Mucosa of stomach (tissue), 1 donor: Measurements from ENCODE around the gene SGK1.
"Not testable (repeated sequence)": the region's sequence is repeated elsewhere in the genome, so short reads cannot be mapped to it uniquely, and the experiment has no call there.

Source experiments
- H3K27me3 ChIP-seq: one replicate; pipeline ENCODE4 v1.7.0; 2013; ENCODE audit warnings: mild to moderate bottlenecking, low read length; ENCODE audit not compliant: control insufficient read depth, insufficient read depth
- H3K36me3 ChIP-seq: one replicate; pipeline ENCODE4 v1.7.0; 2013; ENCODE audit warnings: low read length; ENCODE audit not compliant: control insufficient read depth, insufficient read depth
- H3K4me1 ChIP-seq: one replicate; pipeline ENCODE4 v1.7.0; 2013; ENCODE audit warnings: mild to moderate bottlenecking, low read length; ENCODE audit not compliant: control insufficient read depth, insufficient read depth
- H3K4me3 ChIP-seq: one replicate; pipeline ENCODE4 v1.7.0; 2013; ENCODE audit warnings: low read length
- H3K9ac ChIP-seq: one replicate; pipeline ENCODE4 v1.7.0; 2013; ENCODE audit warnings: mild to moderate bottlenecking, low read length, moderate library complexity
- H3K9me3 ChIP-seq: one replicate; pipeline ENCODE4 v1.7.0; 2013; ENCODE audit warnings: mild to moderate bottlenecking, low read length, moderate library complexity; ENCODE audit not compliant: control insufficient read depth
- donor health status: Pancreatic carcinoma.

SGK1 gene

DNA sequence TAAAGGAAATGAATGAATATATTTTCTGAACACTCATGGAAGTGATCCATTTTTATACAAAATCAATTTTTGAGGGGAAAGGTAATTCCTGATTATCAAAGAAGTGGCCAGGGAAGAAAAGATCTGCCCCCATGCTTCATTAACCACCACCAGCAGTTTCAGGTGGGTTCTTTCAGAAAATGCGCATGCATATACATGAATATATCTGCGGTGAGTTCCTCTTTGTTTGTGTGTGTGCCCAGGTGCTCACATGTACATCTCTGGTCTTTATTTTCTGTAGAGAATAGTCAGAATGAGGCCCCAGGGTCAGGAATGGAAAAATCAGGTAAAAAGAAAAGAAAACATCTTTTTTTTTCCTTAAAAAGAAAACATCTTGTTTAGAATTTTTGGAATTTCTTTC is 88.4 kb downstream of the SGK1 start:
- H3K9ac ChIP-seq: no peak overlapping the region
- no peaks in the 10 kb centered on the region for H3K27me3 ChIP-seq
- H3K4me3 ChIP-seq: no peak overlapping the region
- no peaks in the 10 kb centered on the region for H3K4me1 ChIP-seq
- no peaks in the 10 kb centered on the region for H3K36me3 ChIP-seq
- no peaks in the 10 kb centered on the region for H3K9me3 ChIP-seq

DNA sequence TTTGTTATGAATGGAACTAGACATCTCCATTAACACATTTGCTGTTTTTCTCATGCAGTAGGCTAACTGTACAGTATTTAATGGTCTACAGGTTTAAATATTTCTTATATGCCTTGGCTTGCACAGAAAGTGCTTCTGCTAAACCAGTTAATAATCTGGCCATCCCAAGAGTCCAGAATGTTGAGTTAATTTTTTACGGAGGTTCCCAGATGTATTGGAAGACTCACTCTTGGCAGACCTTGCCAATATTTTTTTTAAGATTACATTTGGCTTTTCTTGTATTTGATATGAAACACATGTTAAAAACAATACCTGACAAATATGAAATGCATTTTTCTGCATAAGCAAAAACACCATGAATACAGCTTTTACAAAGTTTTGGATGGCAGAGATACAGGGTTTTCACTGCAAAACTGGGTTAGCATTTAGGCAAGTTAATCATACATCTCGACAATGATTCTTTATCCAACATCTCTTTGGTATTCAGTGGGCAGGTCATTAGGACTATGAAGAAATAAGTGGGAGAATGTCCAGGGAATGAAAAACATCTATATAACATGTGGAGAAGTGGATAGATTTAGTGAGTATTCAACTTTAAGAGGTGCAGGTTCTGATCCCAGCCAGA is 94.0 kb downstream of the SGK1 start:
- Histone ChIP-seq H3K27me3 (no peaks in the 10 kb centered on the region), H3K36me3 (no peaks in the 10 kb centered on the region), H3K9me3 (no peaks in the 10 kb centered on the region), H3K4me1 (no peaks in the 10 kb centered on the region), H3K4me3 (no peak overlapping the region), H3K9ac (no peak overlapping the region)

- H3K4me1 ChIP-seq: no peaks in the 10 kb centered on the region
- no peaks in the 10 kb centered on the region for H3K27me3 ChIP-seq
- H3K9ac ChIP-seq: no peak overlapping the region
- H3K9me3 ChIP-seq: no peaks in the 10 kb centered on the region
- H3K36me3 ChIP-seq: no peaks in the 10 kb centered on the region
- no peak overlapping the region for H3K4me3 ChIP-seq
Observed at GRCh38 chr6:134221250-134221649, 96.7 kb downstream of the SGK1 start.

DNA sequence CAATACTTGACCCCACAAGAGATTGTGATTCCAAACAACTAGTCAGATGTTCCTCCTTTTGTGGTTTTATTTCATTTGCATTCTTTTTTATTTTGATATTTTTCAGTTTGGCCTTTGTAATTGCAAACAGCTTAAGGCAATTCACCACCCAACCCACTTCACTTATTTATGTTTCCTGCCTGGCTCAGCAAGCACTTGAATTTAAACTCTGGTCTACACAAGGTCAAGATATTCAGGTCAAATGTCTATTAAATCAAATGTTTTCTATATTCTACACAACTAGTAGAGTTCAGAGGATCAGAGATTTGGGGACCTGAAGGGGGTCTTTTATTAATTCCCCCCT is 100.1 kb downstream of the SGK1 start:
- Histone ChIP-seq H3K9ac (no peak overlapping the region), H3K9me3 (no peaks in the 10 kb centered on the region), H3K27me3 (no peaks in the 10 kb centered on the region), H3K36me3 (no peaks in the 10 kb centered on the region), H3K4me3 (no peak overlapping the region), H3K4me1 (no peaks in the 10 kb centered on the region)

GRCh38 chr6:134217105-134217797 is 100.7 kb downstream of the SGK1 start:
- H3K27me3 ChIP-seq: no peaks in the 10 kb centered on the region
- no peaks in the 10 kb centered on the region for H3K4me1 ChIP-seq
- no peaks in the 10 kb centered on the region for H3K9me3 ChIP-seq
- no peak overlapping the region for H3K4me3 ChIP-seq
- no peaks in the 10 kb centered on the region for H3K36me3 ChIP-seq
- H3K9ac ChIP-seq: no peak overlapping the region

DNA sequence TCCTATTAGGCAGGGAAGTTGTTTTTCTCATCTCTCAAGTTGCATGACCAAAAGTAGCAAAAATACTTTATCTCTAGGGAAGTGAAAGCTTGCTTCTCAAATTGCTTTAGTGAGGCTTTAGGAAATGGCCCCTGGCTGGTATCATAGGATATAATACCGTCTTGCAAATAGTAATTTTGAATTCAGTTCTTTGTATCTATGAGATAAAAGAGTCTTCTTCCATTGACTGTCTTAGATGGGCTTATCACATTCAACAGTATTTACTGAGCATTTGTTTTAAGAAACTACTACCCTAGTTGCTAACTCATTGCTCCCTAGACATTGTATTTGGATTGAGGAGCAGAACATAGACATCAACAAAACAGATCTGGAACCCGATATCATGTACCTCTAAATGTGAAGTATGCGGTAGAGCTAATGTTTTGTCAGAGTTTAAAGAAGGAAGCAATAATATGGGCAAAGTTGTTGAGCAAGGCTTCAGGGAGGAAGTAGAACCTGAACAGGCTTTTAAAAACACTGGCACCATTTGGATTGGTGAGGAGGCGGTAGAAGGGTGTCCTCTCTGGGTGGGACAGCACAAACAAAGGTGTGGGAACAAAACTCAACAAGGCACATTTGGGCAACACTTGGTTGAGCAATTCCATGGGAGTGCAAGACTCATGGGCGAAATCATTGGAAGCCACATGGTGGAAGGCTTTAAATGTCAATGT is 101.5 kb downstream of the SGK1 start:
- no peaks in the 10 kb centered on the region for H3K4me1 ChIP-seq
- no peaks in the 10 kb centered on the region for H3K9me3 ChIP-seq
- no peak overlapping the region for H3K9ac ChIP-seq
- H3K36me3 ChIP-seq: no peaks in the 10 kb centered on the region
- no peak overlapping the region for H3K4me3 ChIP-seq
- no peaks in the 10 kb centered on the region for H3K27me3 ChIP-seq

GRCh38 chr6:134213410-134213809 is 104.5 kb downstream of the SGK1 start:
- not testable (repeated sequence) for H3K9me3 ChIP-seq

DNA sequence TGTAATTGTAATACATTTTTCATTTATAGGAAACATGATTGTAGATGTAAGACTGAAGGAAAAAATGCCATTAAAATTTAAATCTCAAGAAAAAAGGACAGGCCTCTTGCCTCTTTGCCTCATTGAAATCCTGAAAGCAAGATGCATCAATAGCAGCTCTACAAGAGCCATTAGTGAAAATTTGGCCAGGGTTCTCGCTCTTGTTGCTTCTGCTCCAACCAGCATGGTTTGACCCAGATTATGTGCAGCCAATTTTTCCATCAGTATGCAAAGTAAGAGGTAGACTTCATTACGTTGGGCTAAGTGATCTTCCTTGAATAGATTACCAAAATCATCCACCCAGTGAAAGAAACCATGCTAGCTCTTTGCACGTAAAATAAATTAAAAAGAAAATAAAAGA is 106.6 kb downstream of the SGK1 start:
- no peaks in the 10 kb centered on the region for H3K9me3 ChIP-seq
- no peaks in the 10 kb centered on the region for H3K27me3 ChIP-seq
- H3K4me3 ChIP-seq: no peak overlapping the region
- no peaks in the 10 kb centered on the region for H3K4me1 ChIP-seq
- no peak overlapping the region for H3K9ac ChIP-seq
- no peaks in the 10 kb centered on the region for H3K36me3 ChIP-seq

More at GRCh38 chr6:134213410-134213809, 104.5 kb downstream of the SGK1 start:
- H3K27me3 ChIP-seq, H3K36me3 ChIP-seq, H3K9ac ChIP-seq, H3K4me3 ChIP-seq, H3K4me1 ChIP-seq: not testable (repeated sequence)

DNA sequence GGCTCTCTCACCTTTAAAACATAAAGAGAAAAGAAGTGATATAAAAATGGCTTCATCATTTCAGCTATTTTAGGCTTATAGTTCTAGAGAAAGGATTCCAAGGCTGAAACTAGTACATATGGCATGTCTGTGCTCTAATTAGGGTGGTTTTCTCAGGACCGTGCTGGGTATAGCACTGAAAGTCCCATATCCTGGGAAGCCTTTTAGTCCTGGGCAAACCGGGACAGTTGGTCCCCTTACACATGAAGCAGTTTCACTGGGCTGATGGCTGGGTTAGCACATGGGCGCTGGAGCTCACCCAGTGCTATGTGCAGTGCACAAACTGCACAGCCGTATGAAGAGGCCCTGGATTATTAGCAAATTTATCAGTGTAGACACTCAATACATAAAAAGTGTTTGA is 110.5 kb downstream of the SGK1 start:
- Histone ChIP-seq H3K36me3 (no peaks in the 10 kb centered on the region), H3K4me1 (no peaks in the 10 kb centered on the region), H3K9me3 (no peaks in the 10 kb centered on the region), H3K27me3 (no peaks in the 10 kb centered on the region), H3K4me3 (no peak overlapping the region), H3K9ac (no peak overlapping the region)

DNA sequence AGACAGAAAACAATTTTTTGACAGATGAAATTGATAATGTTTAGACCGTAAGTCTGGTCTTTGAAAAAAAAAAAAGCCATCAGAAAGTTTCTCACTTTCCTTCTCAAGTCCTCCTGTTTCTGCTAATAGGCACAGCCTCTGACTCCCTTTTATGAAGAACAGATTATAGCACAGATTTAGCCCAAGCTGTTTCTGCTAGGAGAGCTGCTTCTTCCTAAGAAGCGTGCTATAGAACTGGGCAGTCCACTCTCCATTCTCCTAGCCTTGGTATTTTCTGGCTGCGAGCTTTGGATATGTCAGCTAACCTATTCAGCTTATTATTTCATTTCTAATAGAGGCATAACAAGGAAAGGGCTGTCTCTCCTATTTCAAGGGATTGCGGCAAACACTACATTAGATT is 112.5 kb downstream of the SGK1 start:
- no peaks in the 10 kb centered on the region for H3K4me1 ChIP-seq
- H3K36me3 ChIP-seq: no peaks in the 10 kb centered on the region
- no peak overlapping the region for H3K9ac ChIP-seq
- H3K9me3 ChIP-seq: no peaks in the 10 kb centered on the region
- no peak overlapping the region for H3K4me3 ChIP-seq
- no peaks in the 10 kb centered on the region for H3K27me3 ChIP-seq

DNA sequence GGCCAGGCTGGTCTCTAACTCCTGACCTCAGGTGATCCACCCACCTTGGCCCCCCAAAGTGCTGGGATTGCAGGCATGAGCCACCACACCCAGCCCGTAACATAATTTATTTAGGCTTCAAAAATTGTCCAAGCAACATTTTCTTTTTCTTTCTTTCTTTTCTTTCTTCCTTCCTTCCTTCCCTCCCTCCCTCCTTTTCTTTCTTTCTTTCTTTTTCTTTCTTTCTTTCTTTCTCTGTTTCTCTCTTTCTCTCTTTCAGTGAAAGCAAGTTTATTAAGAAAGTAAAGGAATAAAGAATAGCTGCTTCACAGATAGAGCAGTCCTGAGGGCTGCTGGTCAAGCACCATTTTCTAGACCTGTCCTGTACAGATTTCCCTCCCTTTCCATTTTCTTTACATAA is 113.2 kb downstream of the SGK1 start:
- not testable (repeated sequence) for H3K36me3 ChIP-seq, H3K9ac ChIP-seq, H3K4me1 ChIP-seq, H3K4me3 ChIP-seq, H3K9me3 ChIP-seq, H3K27me3 ChIP-seq

GRCh38 chr6:134204031-134204430 is 113.9 kb downstream of the SGK1 start:
- no peak overlapping the region for H3K9ac ChIP-seq
- no peaks in the 10 kb centered on the region for H3K27me3 ChIP-seq
- no peaks in the 10 kb centered on the region for H3K36me3 ChIP-seq
- no peaks in the 10 kb centered on the region for H3K9me3 ChIP-seq
- no peak overlapping the region for H3K4me3 ChIP-seq
- peaks cover 7% of the 10 kb centered on the region for H3K4me1 ChIP-seq
